H9 (cell line): ENCODE data around the gene CACHD1. TPM values are rescaled to one million over a fixed set of nuclear protein-coding genes. Genes with fewer than 3 reads are reported as not detected.

Experiments used
- DNase-seq: peaks from one replicate; pipeline ENCODE4 v3.0.0-alpha.2; 2017
- H2AFZ ChIP-seq: one replicate; pipeline ENCODE4 v1.6.1; 2013; ENCODE audit warnings: mild to moderate bottlenecking, low read length, control low read depth, moderate library complexity
- H2AK5ac ChIP-seq: 2 replicates; pipeline ENCODE4 v1.6.1; 2013; ENCODE audit warnings: low read length, control low read depth, mixed read lengths; ENCODE audit not compliant: insufficient read length
- H2BK120ac ChIP-seq: one replicate; pipeline ENCODE4 v1.6.1; 2013; ENCODE audit warnings: low read depth, mild to moderate bottlenecking, low read length, control low read depth, inconsistent platforms; ENCODE audit not compliant: poor library complexity, severe bottlenecking
- H2BK12ac ChIP-seq: 2 replicates; pipeline ENCODE4 v1.6.1; 2013; ENCODE audit warnings: low read length, control low read depth, mixed read lengths, low read depth; ENCODE audit not compliant: insufficient read length
- H2BK15ac ChIP-seq: 2 replicates; pipeline ENCODE4 v1.6.1; 2013; ENCODE audit warnings: low read depth, low read length, control low read depth
- H2BK20ac ChIP-seq: one replicate; pipeline ENCODE4 v1.6.1; 2013; ENCODE audit warnings: low read depth, mild to moderate bottlenecking, low read length, control low read depth, inconsistent platforms; ENCODE audit not compliant: poor library complexity, severe bottlenecking
- H2BK5ac ChIP-seq: 2 replicates; pipeline ENCODE4 v1.6.1; 2013; ENCODE audit warnings: low read length, control low read depth, mixed read lengths; ENCODE audit not compliant: insufficient read length
- H3K14ac ChIP-seq: 2 replicates; pipeline ENCODE4 v1.6.1; 2013; ENCODE audit warnings: low read length, control low read depth; ENCODE audit not compliant: insufficient read depth
- H3K18ac ChIP-seq: 2 replicates; pipeline ENCODE4 v1.6.1; 2013; ENCODE audit warnings: low read depth, mild to moderate bottlenecking, mixed read lengths, low read length, control low read depth; ENCODE audit not compliant: insufficient read length
- H3K23ac ChIP-seq: 2 replicates; pipeline ENCODE4 v1.6.1; 2013; ENCODE audit warnings: low read length, control low read depth, mixed read lengths, low read depth; ENCODE audit not compliant: insufficient read length
- H3K23me2 ChIP-seq: 2 replicates; pipeline ENCODE4 v1.6.1; 2013; ENCODE audit warnings: low read depth, mild to moderate bottlenecking, mixed read lengths, low read length, control low read depth; ENCODE audit not compliant: insufficient read length, poor library complexity, severe bottlenecking
- H3K27ac ChIP-seq: 2 replicates; pipeline ENCODE4 v1.5.1; 2013; ENCODE audit warnings: low read length, control low read depth, mixed read lengths, low read depth; ENCODE audit not compliant: insufficient read length
- H3K27me3 ChIP-seq: 2 replicates; pipeline ENCODE4 v1.6.1; 2013; ENCODE audit warnings: low read length, control low read depth, inconsistent platforms; ENCODE audit not compliant: insufficient read depth
- H3K4ac ChIP-seq: 2 replicates; pipeline ENCODE4 v1.6.1; 2013; ENCODE audit warnings: low read depth, mild to moderate bottlenecking, control low read depth, inconsistent platforms, low read length, moderate library complexity
- H3K4me1 ChIP-seq: 2 replicates; pipeline ENCODE4 v1.6.1; 2013; ENCODE audit warnings: low read length, control low read depth, inconsistent platforms; ENCODE audit not compliant: insufficient read depth
- H3K4me2 ChIP-seq: 2 replicates; pipeline ENCODE4 v1.6.1; 2013; ENCODE audit warnings: low read length, control low read depth, mixed read lengths; ENCODE audit not compliant: insufficient read length, insufficient read depth
- H3K56ac ChIP-seq: 2 replicates; pipeline ENCODE4 v1.6.1; 2013; ENCODE audit warnings: low read depth, mild to moderate bottlenecking, mixed read lengths, low read length, control low read depth; ENCODE audit not compliant: insufficient read length
- H3K79me1 ChIP-seq: 2 replicates; pipeline ENCODE4 v1.6.1; 2013; ENCODE audit warnings: low read depth, mild to moderate bottlenecking, moderate library complexity, low read length, control low read depth, inconsistent platforms; ENCODE audit not compliant: insufficient read depth, poor library complexity, severe bottlenecking
- H3K79me2 ChIP-seq: 2 replicates; pipeline ENCODE4 v1.6.1; 2013; ENCODE audit warnings: low read length, control low read depth, inconsistent platforms; ENCODE audit not compliant: insufficient read depth
- H3K9ac ChIP-seq: 2 replicates; pipeline ENCODE4 v1.6.1; 2013; ENCODE audit warnings: low read length, control low read depth, mixed read lengths; ENCODE audit not compliant: insufficient read length; ENCODE audit errors: extremely low read depth
- H3K9me3 ChIP-seq: one replicate; pipeline ENCODE4 v1.6.1; 2013; ENCODE audit warnings: low read depth, low read length, inconsistent platforms; ENCODE audit not compliant: control insufficient read depth
- H3T11ph ChIP-seq: one replicate; pipeline ENCODE4 v1.6.1; 2013; ENCODE audit warnings: mild to moderate bottlenecking, low read length, control low read depth, inconsistent platforms
- H4K20me1 ChIP-seq: one replicate; pipeline ENCODE4 v1.6.1; 2013; ENCODE audit not compliant: control insufficient read depth, insufficient read length, insufficient read depth
- H4K5ac ChIP-seq: 2 replicates; pipeline ENCODE4 v1.6.1; 2013; ENCODE audit warnings: low read depth, mild to moderate bottlenecking, mixed read lengths, low read length, control low read depth; ENCODE audit not compliant: insufficient read length
- H4K8ac ChIP-seq: replicated peaks from 2 replicates; pipeline ENCODE4 v1.6.1; 2013; ENCODE audit warnings: low read length, control low read depth, mixed read lengths, low read depth; ENCODE audit not compliant: insufficient read length
- H4K91ac ChIP-seq: 2 replicates; pipeline ENCODE4 v1.6.1; 2013; ENCODE audit warnings: low read depth, mild to moderate bottlenecking, moderate library complexity, mixed read lengths, low read length, control low read depth; ENCODE audit not compliant: insufficient read length
- H3K27ac Mint-ChIP-seq, 3 experiments: 2 replicates in 2 of 3; 3 replicates in 1 of 3; pipeline ENCODE4 v1.8.0; 2020 to 2021; ENCODE audit warnings: mixed read lengths in 3 of 3, mild to moderate bottlenecking in 1 of 3, moderate library complexity in 1 of 3
- H3K27me3 Mint-ChIP-seq: 2 replicates; pipeline ENCODE4 v1.8.0; 2021; ENCODE audit warnings: low read depth, mild to moderate bottlenecking, moderate library complexity, mixed read lengths
- H3K36me3 Mint-ChIP-seq, 3 experiments: 2 replicates in 2 of 3; 3 replicates in 1 of 3; pipeline ENCODE4 v1.8.0; 2020 to 2021; ENCODE audit warnings: low read depth in 3 of 3, mixed read lengths in 3 of 3; ENCODE audit not compliant: insufficient read depth in 1 of 3
- H3K4me1 Mint-ChIP-seq, 2 experiments: 2 replicates each; pipeline ENCODE4 v1.8.0; 2020; ENCODE audit warnings: mixed read lengths in 2 of 2
- H3K4me3 Mint-ChIP-seq, 2 experiments: 2 replicates in 1 of 2; 3 replicates in 1 of 2; pipeline ENCODE4 v1.8.0; 2020 to 2021; ENCODE audit warnings: mild to moderate bottlenecking in 2 of 2, mixed read lengths in 2 of 2, moderate library complexity in 1 of 2
- H3K9me3 Mint-ChIP-seq, 2 experiments: 2 replicates in 1 of 2; 3 replicates in 1 of 2; pipeline ENCODE4 v1.8.0; 2020; ENCODE audit warnings: mild to moderate bottlenecking in 2 of 2, mixed read lengths in 2 of 2, moderate library complexity in 1 of 2
- CTCF ChIP-seq: fragments of 200-600 bp; sonication (generic); conservative IDR thresholded peaks from 3 replicates; pipeline ENCODE4 v1.8.0; 2021; ENCODE audit warnings: antibody characterized with exemption, mild to moderate bottlenecking
- WGBS: extraction: QIAGEN DNeasy Blood & Tissue Kit; methylation state at CpG from one replicate; pipeline ENCODE4 v1.1.7; 2013; ENCODE audit warnings: missing lambda C conversion rate, low lambda C conversion rate, mixed read lengths; ENCODE audit not compliant: insufficient read length; ENCODE audit errors: extremely low coverage; 5-methylcytosine and 5-hydroxymethylcytosine counted together
- total RNA-seq: library from RNA; stranded (reverse); gene quantifications from 2 replicates; pipeline ENCODE4 v1.2.1, GENCODE V29; 2021

The CACHD1 gene
- total RNA-seq, 1 experiment from 2014 or later, result 94.2 TPM

GRCh38 chr1:64715186-64715585, 245.3 kb downstream of the CACHD1 start:
- Histone ChIP-seq H2AFZ (no peak overlapping the region), H4K5ac (no peak overlapping the region), H3K14ac (no peak overlapping the region), H2BK20ac (no peak overlapping the region), H3K23ac (no peak overlapping the region), H4K8ac (no peak overlapping the region), H3K9ac (no peak overlapping the region), H3K9me3 (no peaks in the 10 kb centered on the region), H3K4me1 (no peaks in the 10 kb centered on the region), H2BK12ac (no peak overlapping the region), H3K4me2 (no peak overlapping the region), H2BK5ac (no peak overlapping the region), H3K79me2 (no peaks in the 10 kb centered on the region), H3K56ac (no peak overlapping the region), H4K20me1 (no peaks in the 10 kb centered on the region), H3K18ac (no peak overlapping the region), H3K27me3 (no peaks in the 10 kb centered on the region), H2BK15ac (no peak overlapping the region), H4K91ac (no peak overlapping the region), H2AK5ac (no peak overlapping the region), H3K4ac (no peak overlapping the region), H2BK120ac (no peak overlapping the region), H3K79me1 (no peaks in the 10 kb centered on the region), H3K27ac (no peak overlapping the region), H3T11ph (no peak overlapping the region), H3K23me2 (no peaks in the 10 kb centered on the region)
- Mint-ChIP-seq H3K27ac (no peak overlapping the region), H3K9me3 (peaks cover 9 to 12% of the 10 kb centered on the region in 2 experiments; a peak in 4 of 5 replicates), H3K4me3 (no peak overlapping the region), H3K36me3 (peaks cover 0 to 6% (median 4%) of the 10 kb centered on the region in 3 experiments; a peak in 1 of 7 replicates), H3K27me3 (peaks cover 4% of the 10 kb centered on the region), H3K4me1 (peaks cover 11 to 12% of the 10 kb centered on the region in 2 experiments)
- no CpG with 5 or more reads among the region's 2 CpGs for WGBS
- DNase-seq, result no peak
- TF ChIP-seq CTCF, result no peak
